ENCODE data around the gene RPS10. TPM values are rescaled to one million over a fixed set of nuclear protein-coding genes. Genes with fewer than 3 reads are reported as not detected.
A peak's percentile ranks its signal among the peaks of the same experiment; 100 is the strongest.

RPS10 gene
- total RNA-seq, 1 experiment from 2014 or later, result 2,049 TPM

GRCh38 chr6:34392497-34393190 lies 33.2 kb downstream of the RPS10 start, which contains the start of gene NUDT3:
Gene NUDT3 (minus strand): TSS chr6:34392669. CDS start chr6:34392362, 307 bp downstream.
- peaks cover 4% of the 10 kb centered on the region for H3K36me3 Mint-ChIP-seq (ENCODE audit: insufficient read depth, unreplicated experiment)
- peak; percentile 94 for TF ChIP-seq CTCF (IDR thresholded peaks at IDR 0.05; ENCODE audit: unreplicated experiment)
- H3K27me3 Mint-ChIP-seq (ENCODE audit: unreplicated experiment), result no peaks in the 10 kb centered on the region
- peak within 1 kb of the TSS; percentile 5 for H3K27ac Mint-ChIP-seq (ENCODE audit: unreplicated experiment)
- DNase-seq, result peak; percentile 98
- intact Hi-C loops (cut with micrococcal nuclease; ENCODE audit: unreplicated experiment), result loop anchor here (1.0 to 5.0 kb wide), 3 partner anchors 75 to 195 kb away; no protein-coding TSS in a partner anchor
- CTCF ChIA-PET, result interaction anchor here (0.7 to 4.0 kb wide), 4 partner anchors 10 to 144 kb away, joined by 3 to 30 read pairs (median 9); partner anchors contain the start of gene SMIM29
- H3K9me3 Mint-ChIP-seq (ENCODE audit: low read depth, unreplicated experiment), result no peaks in the 10 kb centered on the region
- no TSS peak for BruUV-seq (replicated peaks)
- H3K4me1 Mint-ChIP-seq (ENCODE audit: low read depth, unreplicated experiment), result peaks cover 9% of the 10 kb centered on the region
- H3K4me3 Mint-ChIP-seq (ENCODE audit: low read depth, unreplicated experiment), result no peak within 1 kb of the TSS

GRCh38 chr6:34391786-34392496 lies 33.9 kb downstream of the RPS10 start:
- no peak overlapping the region for H3K4me3 Mint-ChIP-seq (ENCODE audit: low read depth, unreplicated experiment)

GRCh38 chr6:34391473-34391785 lies 34.4 kb downstream of the RPS10 start:
- CTCF ChIA-PET, result interaction anchor here (0.5 to 4.0 kb wide), 6 partner anchors 23 to 187 kb away, joined by 3 to 30 read pairs (median 3); partner anchors contain the start of genes HMGA1 and SMIM29
- no TSS peak for BruUV-seq (replicated peaks)
- no peaks in the 10 kb centered on the region for H3K9me3 Mint-ChIP-seq (ENCODE audit: low read depth, unreplicated experiment)
- intact Hi-C loops (cut with micrococcal nuclease; ENCODE audit: unreplicated experiment), result loop anchor here (2.0 to 5.0 kb wide), 3 partner anchors 41 to 194 kb away; no protein-coding TSS in a partner anchor
- TF ChIP-seq CTCF (IDR thresholded peaks at IDR 0.05; ENCODE audit: unreplicated experiment), result no peak
- no peak overlapping the region for H3K4me3 Mint-ChIP-seq (ENCODE audit: low read depth, unreplicated experiment)
- no peaks in the 10 kb centered on the region for H3K27me3 Mint-ChIP-seq (ENCODE audit: unreplicated experiment)
- H3K36me3 Mint-ChIP-seq (ENCODE audit: insufficient read depth, unreplicated experiment), result peaks cover 4% of the 10 kb centered on the region
- peaks cover 11% of the 10 kb centered on the region for H3K4me1 Mint-ChIP-seq (ENCODE audit: low read depth, unreplicated experiment)
- no peak overlapping the region for H3K27ac Mint-ChIP-seq (ENCODE audit: unreplicated experiment)
- DNase-seq, result no peak

More at GRCh38 chr6:34391786-34392496, 33.9 kb downstream of the RPS10 start:
- Mint-ChIP-seq H3K4me1 (ENCODE audit: low read depth, unreplicated experiment) (peaks cover 9% of the 10 kb centered on the region), H3K27ac (ENCODE audit: unreplicated experiment) (no peak overlapping the region), H3K9me3 (ENCODE audit: low read depth, unreplicated experiment) (no peaks in the 10 kb centered on the region), H3K36me3 (ENCODE audit: insufficient read depth, unreplicated experiment) (peaks cover 4% of the 10 kb centered on the region), H3K27me3 (ENCODE audit: unreplicated experiment) (no peaks in the 10 kb centered on the region)
- DNase-seq, result peak; percentile 79
- BruUV-seq (replicated peaks), result no TSS peak
- intact Hi-C loops (cut with micrococcal nuclease; ENCODE audit: unreplicated experiment), result loop anchor here (1.0 to 5.0 kb wide), 4 partner anchors 41 to 195 kb away; no protein-coding TSS in a partner anchor
- CTCF ChIA-PET, result interaction anchor here (0.5 to 4.0 kb wide), 5 partner anchors 23 to 361 kb away, joined by 3 to 30 read pairs (median 3); partner anchors contain the start of genes HMGA1 and SMIM29
- no peak for TF ChIP-seq CTCF (IDR thresholded peaks at IDR 0.05; ENCODE audit: unreplicated experiment)

Measured in Calu3 (cell line).